Measurements from ENCODE around the gene INSIG2. TPM values are rescaled to one million over a fixed set of nuclear protein-coding genes. Genes with fewer than 3 reads are reported as not detected.

The INSIG2 gene
- total RNA-seq, 1 experiment from 2014 or later, result 13.3 TPM

- Histone ChIP-seq H3K27me3 (replicated peaks; ENCODE audit: insufficient read depth, low read depth, low read length, poor library complexity) (no peaks in the 10 kb centered on the region), H3K27ac (ENCODE audit: low read depth, low read length, poor library complexity, severe bottlenecking) (no peak overlapping the region), H3K36me3 (ENCODE audit: insufficient read depth, low read length, poor library complexity, severe bottlenecking) (peaks cover 2% of the 10 kb centered on the region), H3K9me3 (ENCODE audit: low read depth, low read length, poor library complexity, severe bottlenecking) (no peaks in the 10 kb centered on the region), H3K4me3 (ENCODE audit: low read depth, low read length, poor library complexity, severe bottlenecking) (no peak overlapping the region), H3K4me1 (ENCODE audit: insufficient read depth, low read length, poor library complexity, severe bottlenecking) (no peaks in the 10 kb centered on the region)
- DNase-seq (ENCODE audit: low spot score), result no peak
- CTCF ChIA-PET, result no interaction called here
- intact Hi-C loops (cut with micrococcal nuclease; ENCODE audit: unreplicated experiment), result no loop called here
- POLR2A ChIA-PET (ENCODE audit: low non-redundant PET), result no interaction called here
- BruUV-seq (replicated peaks), result no TSS peak
- TF ChIP-seq EZH2 (IDR thresholded peaks at IDR 0.05; ENCODE audit: borderline replicate concordance, low read depth, low read length, poor library complexity, severe bottlenecking) (no peak), CTCF (conservative IDR thresholded peaks at IDR 0.05; ENCODE audit: low read depth, low read length) (no peak)
Measured at GRCh38 chr2:118106926-118107325, 18.7 kb downstream of the INSIG2 start.

GRCh38 chr2:118110310-118110709, 22.0 kb downstream of the INSIG2 start:
- Histone ChIP-seq H3K27ac (ENCODE audit: low read depth, low read length, poor library complexity, severe bottlenecking) (no peak overlapping the region), H3K27me3 (replicated peaks; ENCODE audit: insufficient read depth, low read depth, low read length, poor library complexity) (no peaks in the 10 kb centered on the region), H3K36me3 (ENCODE audit: insufficient read depth, low read length, poor library complexity, severe bottlenecking) (peaks cover 2% of the 10 kb centered on the region), H3K4me3 (ENCODE audit: low read depth, low read length, poor library complexity, severe bottlenecking) (no peak overlapping the region), H3K9me3 (ENCODE audit: low read depth, low read length, poor library complexity, severe bottlenecking) (no peaks in the 10 kb centered on the region), H3K4me1 (ENCODE audit: insufficient read depth, low read length, poor library complexity, severe bottlenecking) (no peaks in the 10 kb centered on the region)
- CTCF ChIA-PET, result no interaction called here
- POLR2A ChIA-PET (ENCODE audit: low non-redundant PET), result no interaction called here
- no TSS peak for BruUV-seq (replicated peaks)
- DNase-seq (ENCODE audit: low spot score), result no peak
- TF ChIP-seq CTCF (conservative IDR thresholded peaks at IDR 0.05; ENCODE audit: low read depth, low read length) (no peak), EZH2 (IDR thresholded peaks at IDR 0.05; ENCODE audit: borderline replicate concordance, low read depth, low read length, poor library complexity, severe bottlenecking) (no peak)
- intact Hi-C loops (cut with micrococcal nuclease; ENCODE audit: unreplicated experiment), result no loop called here

- no peaks in the 10 kb centered on the region for H3K4me1 ChIP-seq (ENCODE audit: insufficient read depth, low read length, poor library complexity, severe bottlenecking)
- no peak for DNase-seq (ENCODE audit: low spot score)
- no peaks in the 10 kb centered on the region for H3K9me3 ChIP-seq (ENCODE audit: low read depth, low read length, poor library complexity, severe bottlenecking)
- intact Hi-C loops (cut with micrococcal nuclease; ENCODE audit: unreplicated experiment), result no loop called here
- H3K4me3 ChIP-seq (ENCODE audit: low read depth, low read length, poor library complexity, severe bottlenecking), result no peak overlapping the region
- H3K36me3 ChIP-seq (ENCODE audit: insufficient read depth, low read length, poor library complexity, severe bottlenecking), result peaks cover 2% of the 10 kb centered on the region
- no peak overlapping the region for H3K27ac ChIP-seq (ENCODE audit: low read depth, low read length, poor library complexity, severe bottlenecking)
- TF ChIP-seq EZH2 (IDR thresholded peaks at IDR 0.05; ENCODE audit: borderline replicate concordance, low read depth, low read length, poor library complexity, severe bottlenecking) (no peak), CTCF (conservative IDR thresholded peaks at IDR 0.05; ENCODE audit: low read depth, low read length) (no peak)
- POLR2A ChIA-PET (ENCODE audit: low non-redundant PET), result no interaction called here
- no peaks in the 10 kb centered on the region for H3K27me3 ChIP-seq (replicated peaks; ENCODE audit: insufficient read depth, low read depth, low read length, poor library complexity)
- no TSS peak for BruUV-seq (replicated peaks)
- CTCF ChIA-PET, result no interaction called here
Measured at GRCh38 chr2:118110991-118111390, 22.7 kb downstream of the INSIG2 start.
